Ishikawa (cell line): Measurements from ENCODE around the gene BCL2L12.

Experiments used
- CEBPB ChIP-seq: IDR thresholded peaks from 2 replicates; pipeline ENCODE4 v1.6.1; 2012
- CREB1 ChIP-seq: IDR thresholded peaks from 2 replicates; pipeline ENCODE4 v1.6.1; 2012; ENCODE audit warnings: low read depth
- EGR1 ChIP-seq: IDR thresholded peaks from 2 replicates; pipeline ENCODE4 v1.6.1; 2012
- EP300 ChIP-seq: IDR thresholded peaks from 2 replicates; pipeline ENCODE4 v1.6.1; 2012; ENCODE audit warnings: borderline replicate concordance
- FOXM1 ChIP-seq: IDR thresholded peaks from 2 replicates; pipeline ENCODE4 v1.6.1; 2012; ENCODE audit warnings: low read depth, borderline replicate concordance
- NFIC ChIP-seq: IDR thresholded peaks from 2 replicates; pipeline ENCODE4 v1.6.1; 2012
- RAD21 ChIP-seq: IDR thresholded peaks from 2 replicates; pipeline ENCODE4 v1.6.1; 2012; ENCODE audit warnings: low read depth
- TAF1 ChIP-seq: IDR thresholded peaks from 2 replicates; pipeline ENCODE4 v1.6.1; 2012; ENCODE audit warnings: low read depth, mild to moderate bottlenecking
- TCF12 ChIP-seq: IDR thresholded peaks from 2 replicates; pipeline ENCODE4 v1.6.1; 2012; ENCODE audit warnings: low read depth
- TEAD4 ChIP-seq: IDR thresholded peaks from 2 replicates; pipeline ENCODE4 v1.6.1; 2012
- YY1 ChIP-seq: IDR thresholded peaks from 2 replicates; pipeline ENCODE4 v1.6.1; 2012; ENCODE audit warnings: low read depth
- ZBTB7A ChIP-seq: IDR thresholded peaks from 2 replicates; pipeline ENCODE4 v1.6.1; 2012; ENCODE audit warnings: low read depth
- TF ChIP-seq, protein P1 (sequence below): IDR thresholded peaks from 2 replicates; pipeline ENCODE4 v1.6.1; 2012
- TF ChIP-seq, protein P2 (sequence below): IDR thresholded peaks from 2 replicates; pipeline ENCODE4 v1.6.1; 2012; ENCODE audit warnings: low read depth, mild to moderate bottlenecking
- TF ChIP-seq, protein P3 (sequence below): IDR thresholded peaks from 2 replicates; pipeline ENCODE4 v1.6.1; 2012

The BCL2L12 gene

DNA sequence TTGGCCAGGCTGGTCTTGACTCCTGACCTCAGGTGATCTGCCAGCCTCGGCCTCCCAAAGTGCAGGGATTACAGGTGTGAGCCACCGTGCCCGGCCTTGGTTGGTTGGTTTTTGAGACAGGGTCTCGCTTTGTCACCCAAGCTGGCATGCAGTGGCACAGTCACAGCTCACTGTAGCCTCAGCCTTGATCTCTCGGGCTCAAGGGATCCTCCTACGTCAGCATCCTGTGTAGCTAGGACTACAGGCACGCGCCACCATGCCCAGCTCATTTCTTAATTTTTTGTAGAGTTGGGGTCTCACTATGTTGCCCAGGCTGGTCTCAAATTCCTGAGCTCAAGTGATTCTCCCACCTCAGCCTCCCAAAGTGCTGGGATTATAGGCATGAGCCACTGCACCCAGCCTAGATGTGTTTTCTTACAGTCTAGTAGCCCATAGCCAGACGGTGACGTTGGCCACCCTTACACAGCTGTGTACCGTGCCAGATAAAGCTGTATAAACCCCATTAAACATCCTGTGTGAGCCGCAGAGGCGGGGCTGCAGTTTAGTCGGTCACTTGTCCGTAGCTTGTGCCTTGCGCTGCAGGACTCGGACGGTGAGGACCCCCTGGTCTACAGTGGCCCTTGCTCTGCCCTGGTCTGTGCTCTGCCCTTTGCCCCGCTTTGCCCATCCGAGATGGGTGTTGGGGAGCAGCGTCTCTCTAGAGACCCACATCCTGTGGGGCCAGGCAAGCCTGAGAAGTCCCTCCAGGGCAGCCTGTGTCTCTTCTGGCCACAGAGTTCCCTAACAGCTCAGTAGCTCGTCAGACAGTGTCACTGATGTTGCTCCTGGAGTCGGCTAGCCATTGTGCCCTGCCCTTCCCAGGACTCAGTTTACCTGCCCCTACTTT is 9.9 kb upstream of the BCL2L12 start:
- no peak for TF ChIP-seq EP300
- TF ChIP-seq, protein P1, sequence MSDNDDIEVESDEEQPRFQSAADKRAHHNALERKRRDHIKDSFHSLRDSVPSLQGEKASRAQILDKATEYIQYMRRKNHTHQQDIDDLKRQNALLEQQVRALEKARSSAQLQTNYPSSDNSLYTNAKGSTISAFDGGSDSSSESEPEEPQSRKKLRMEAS, result no peak
- TF ChIP-seq, protein P2, sequence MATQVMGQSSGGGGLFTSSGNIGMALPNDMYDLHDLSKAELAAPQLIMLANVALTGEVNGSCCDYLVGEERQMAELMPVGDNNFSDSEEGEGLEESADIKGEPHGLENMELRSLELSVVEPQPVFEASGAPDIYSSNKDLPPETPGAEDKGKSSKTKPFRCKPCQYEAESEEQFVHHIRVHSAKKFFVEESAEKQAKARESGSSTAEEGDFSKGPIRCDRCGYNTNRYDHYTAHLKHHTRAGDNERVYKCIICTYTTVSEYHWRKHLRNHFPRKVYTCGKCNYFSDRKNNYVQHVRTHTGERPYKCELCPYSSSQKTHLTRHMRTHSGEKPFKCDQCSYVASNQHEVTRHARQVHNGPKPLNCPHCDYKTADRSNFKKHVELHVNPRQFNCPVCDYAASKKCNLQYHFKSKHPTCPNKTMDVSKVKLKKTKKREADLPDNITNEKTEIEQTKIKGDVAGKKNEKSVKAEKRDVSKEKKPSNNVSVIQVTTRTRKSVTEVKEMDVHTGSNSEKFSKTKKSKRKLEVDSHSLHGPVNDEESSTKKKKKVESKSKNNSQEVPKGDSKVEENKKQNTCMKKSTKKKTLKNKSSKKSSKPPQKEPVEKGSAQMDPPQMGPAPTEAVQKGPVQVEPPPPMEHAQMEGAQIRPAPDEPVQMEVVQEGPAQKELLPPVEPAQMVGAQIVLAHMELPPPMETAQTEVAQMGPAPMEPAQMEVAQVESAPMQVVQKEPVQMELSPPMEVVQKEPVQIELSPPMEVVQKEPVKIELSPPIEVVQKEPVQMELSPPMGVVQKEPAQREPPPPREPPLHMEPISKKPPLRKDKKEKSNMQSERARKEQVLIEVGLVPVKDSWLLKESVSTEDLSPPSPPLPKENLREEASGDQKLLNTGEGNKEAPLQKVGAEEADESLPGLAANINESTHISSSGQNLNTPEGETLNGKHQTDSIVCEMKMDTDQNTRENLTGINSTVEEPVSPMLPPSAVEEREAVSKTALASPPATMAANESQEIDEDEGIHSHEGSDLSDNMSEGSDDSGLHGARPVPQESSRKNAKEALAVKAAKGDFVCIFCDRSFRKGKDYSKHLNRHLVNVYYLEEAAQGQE, result no peak
- TF ChIP-seq TCF12, result no peak
- no peak for TF ChIP-seq CREB1
- no peak for TF ChIP-seq FOXM1
- no peak for TF ChIP-seq YY1
- TF ChIP-seq ZBTB7A, result no peak
- no peak for TF ChIP-seq TAF1
- no peak for TF ChIP-seq NFIC
- no peak for TF ChIP-seq EGR1
- no peak for TF ChIP-seq CEBPB
- TF ChIP-seq RAD21, result no peak
- TF ChIP-seq TEAD4, result no peak
- TF ChIP-seq, protein P3, sequence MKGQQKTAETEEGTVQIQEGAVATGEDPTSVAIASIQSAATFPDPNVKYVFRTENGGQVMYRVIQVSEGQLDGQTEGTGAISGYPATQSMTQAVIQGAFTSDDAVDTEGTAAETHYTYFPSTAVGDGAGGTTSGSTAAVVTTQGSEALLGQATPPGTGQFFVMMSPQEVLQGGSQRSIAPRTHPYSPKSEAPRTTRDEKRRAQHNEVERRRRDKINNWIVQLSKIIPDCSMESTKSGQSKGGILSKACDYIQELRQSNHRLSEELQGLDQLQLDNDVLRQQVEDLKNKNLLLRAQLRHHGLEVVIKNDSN, result no peak

DNA sequence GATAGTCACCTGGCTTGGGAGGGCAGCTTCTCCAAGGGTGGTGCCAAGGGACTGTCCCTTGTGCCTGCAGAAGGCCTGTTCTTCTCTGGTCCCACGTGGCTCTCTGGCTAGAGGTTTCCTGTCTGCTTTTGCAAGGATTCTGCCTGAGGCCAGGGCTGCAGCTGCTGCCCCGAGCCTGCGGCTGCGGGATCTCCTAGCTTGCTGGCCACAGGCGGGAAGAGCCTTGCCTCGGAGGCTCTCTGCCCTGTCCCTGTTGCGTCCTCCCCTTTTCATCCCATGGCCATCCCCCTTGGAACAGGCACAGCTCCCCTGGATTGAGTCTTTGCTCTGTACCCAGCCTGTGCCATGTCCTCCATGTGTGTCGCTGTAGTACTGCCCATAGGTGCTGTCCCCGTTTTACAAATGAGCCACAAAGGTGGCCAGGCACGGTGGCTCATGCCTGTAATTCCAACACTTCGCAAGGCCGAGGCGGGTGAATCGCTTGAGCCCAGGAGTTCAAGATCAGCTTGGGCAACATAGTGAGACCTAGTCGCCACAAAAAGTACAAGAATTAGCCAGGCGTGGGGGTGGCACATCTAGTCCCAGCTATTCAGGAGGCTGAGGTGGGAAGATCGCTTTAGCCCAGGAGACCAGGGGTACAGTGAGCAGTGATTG is 9.2 kb upstream of the BCL2L12 start:
- TF ChIP-seq TCF12 (no peak), CREB1 (no peak), RAD21 (no peak), TAF1 (no peak), TEAD4 (no peak), CEBPB (no peak), EP300 (no peak), NFIC (no peak), YY1 (no peak), ZBTB7A (no peak), EGR1 (no peak), FOXM1 (no peak)
- TF ChIP-seq, protein P2, result no peak
- TF ChIP-seq, protein P1, result no peak
- TF ChIP-seq, protein P3, result no peak

DNA sequence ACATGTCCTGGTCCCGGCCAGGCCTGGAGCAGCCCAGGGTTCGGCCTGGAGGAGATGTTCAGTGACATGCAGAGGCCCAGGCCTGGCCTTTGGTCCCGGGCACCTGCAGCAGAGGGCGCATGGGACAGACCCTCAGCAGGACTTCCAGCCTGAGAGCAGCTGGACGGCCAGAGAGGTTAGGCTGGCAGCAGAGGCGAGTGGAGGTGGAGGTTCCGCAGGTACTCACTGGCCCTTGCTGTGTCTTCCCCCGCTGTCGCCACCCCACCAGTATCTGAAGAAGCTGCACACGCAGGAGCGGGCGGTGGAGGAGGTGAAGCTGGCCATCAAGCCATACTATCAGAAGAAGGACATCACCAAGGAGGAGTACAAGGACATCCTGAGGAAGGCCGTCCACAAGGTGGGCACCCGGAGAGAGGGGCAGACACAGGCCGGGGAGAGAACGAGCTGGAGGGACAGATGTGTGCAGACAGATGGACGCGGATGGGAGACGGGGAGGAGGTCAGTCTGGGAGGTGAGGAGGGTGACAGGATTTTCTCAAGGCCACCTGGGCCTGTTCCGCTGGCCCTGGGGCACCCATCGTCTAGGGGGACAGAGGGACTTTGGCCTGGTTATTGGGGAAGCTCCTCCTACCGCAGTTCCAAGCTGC is 8.1 kb upstream of the BCL2L12 start:
- TF ChIP-seq CREB1, result no peak
- TF ChIP-seq, protein P1, result no peak

DNA sequence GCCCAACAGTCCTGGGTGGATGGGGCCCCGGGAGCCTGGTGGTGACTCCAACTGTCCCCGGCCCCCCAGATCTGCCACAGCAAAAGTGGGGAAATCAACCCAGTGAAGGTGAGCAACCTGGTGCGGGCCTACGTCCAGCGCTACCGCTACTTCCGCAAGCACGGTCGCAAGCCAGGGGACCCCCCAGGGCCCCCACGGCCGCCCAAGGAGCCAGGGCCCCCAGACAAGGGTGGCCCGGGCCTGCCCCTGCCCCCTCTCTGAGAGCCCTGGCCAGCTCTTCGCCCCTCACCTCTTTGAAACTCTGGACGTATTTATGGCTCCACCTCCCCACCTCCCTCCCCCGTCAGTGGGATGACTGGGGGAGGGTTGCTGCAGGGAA is 7.6 kb upstream of the BCL2L12 start:
- TF ChIP-seq, protein P2, result no peak
- no peak for TF ChIP-seq ZBTB7A
